ENCODE data around the gene SEMA6B. TPM values are rescaled to one million over a fixed set of nuclear protein-coding genes. Genes with fewer than 3 reads are reported as not detected.

Gene SEMA6B
- total and polyA plus RNA-seq, 8 donors: 1.2 to 6.7 (median 2.0) TPM; not detected in 1

DNA sequence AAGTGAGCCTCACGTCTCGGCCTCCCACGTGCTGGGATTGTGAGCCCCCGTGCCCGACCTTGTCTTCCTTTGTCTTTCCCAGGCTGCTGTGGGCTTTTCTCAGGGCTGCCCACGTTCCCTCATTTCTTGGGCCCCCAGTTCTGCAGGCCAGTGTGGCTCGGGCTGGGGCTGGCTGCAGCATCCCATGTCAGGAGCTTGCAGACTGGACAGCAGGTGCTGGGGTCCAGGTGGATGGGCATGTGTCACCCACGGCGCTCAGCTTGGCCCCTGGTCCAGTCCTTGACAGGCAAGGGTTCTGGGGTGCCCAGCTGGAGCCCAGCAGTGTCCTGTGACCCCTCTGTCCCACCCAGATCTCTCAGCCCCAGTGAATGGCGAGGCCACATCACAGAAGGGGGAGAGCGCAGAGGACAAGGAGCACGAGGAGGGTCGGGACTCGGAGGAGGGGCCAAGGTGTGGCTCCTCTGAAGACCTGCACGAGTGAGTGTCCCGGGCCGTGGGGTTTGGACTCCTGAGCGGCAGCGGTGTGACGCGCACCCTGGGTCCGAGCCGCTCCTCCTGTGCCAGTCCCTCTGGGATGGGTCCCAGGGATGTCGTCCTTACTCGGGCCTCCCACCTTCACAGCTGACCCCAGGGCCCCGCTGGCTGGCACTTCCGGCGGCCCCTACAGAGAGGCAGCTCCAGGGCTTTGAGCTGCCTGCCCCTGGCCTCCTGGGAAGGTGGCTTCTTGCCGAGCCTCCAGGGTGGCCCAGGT lies 58.5 kb downstream of the SEMA6B start:
- peaks cover 47 to 100% (median 100%) of the 10 kb centered on the region in 4 donors for H3K36me3 ChIP-seq
- DNase-seq: no peak
- H3K27ac ChIP-seq: no peak overlapping the region
- intact Hi-C loops (cut with DNase I; ENCODE audit: low total_unique reads): no loop called here
- TF ChIP-seq CTCF (IDR thresholded peaks at IDR 0.05) (no peak), POLR2A (IDR thresholded peaks at IDR 0.05) (no peak), POLR2AphosphoS5 (IDR thresholded peaks at IDR 0.05) (no peak), EP300 (IDR thresholded peaks at IDR 0.05) (no peak)
- H3K9me3 ChIP-seq: no peaks in the 10 kb centered on the region
- H3K27me3 ChIP-seq: no peaks in the 10 kb centered on the region
- WGBS, 5 donors: 90 to 94% (median 91%) methylated on average over 22 to 29 of the region's 29 CpGs
- H3K4me1 ChIP-seq: peaks cover 0 to 5% (median 0%) of the 10 kb centered on the region in 4 donors
- no peak overlapping the region for H3K4me3 ChIP-seq

DNA sequence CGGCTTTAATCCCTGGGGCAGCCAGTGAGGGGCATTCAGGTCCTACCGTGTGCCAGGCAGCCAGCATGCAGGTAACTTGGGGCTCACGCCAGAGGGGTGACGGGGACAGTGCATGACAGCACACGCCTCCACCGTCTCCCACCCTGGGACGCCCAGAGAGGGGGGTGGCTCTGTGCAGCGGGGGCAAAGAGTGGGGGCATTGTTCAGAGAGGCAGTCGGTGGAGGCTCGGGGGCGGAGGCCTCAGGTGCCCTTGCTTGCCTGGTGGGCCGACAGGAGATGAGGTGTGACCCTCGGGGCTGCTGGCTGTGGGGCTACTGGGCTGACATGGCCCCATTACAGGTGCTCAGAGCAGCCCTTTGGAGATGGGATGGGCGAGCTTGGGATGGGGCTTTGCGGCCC lies 59.6 kb downstream of the SEMA6B start:
- intact Hi-C loops (cut with DNase I; ENCODE audit: low total_unique reads): no loop called here
- peaks cover 51 to 100% (median 100%) of the 10 kb centered on the region in 4 donors for H3K36me3 ChIP-seq
- 90 to 94% (median 93%) methylated on average over 7 to 15 of the region's 15 CpGs for WGBS, 5 donors

GRCh38 chr19:4499318-4499717 lies 60.2 kb downstream of the SEMA6B start:
- H3K4me1 ChIP-seq: no peaks in the 10 kb centered on the region
- H3K4me3 ChIP-seq: no peak overlapping the region
- DNase-seq: no peak
- no peak for TF ChIP-seq POLR2AphosphoS5 (IDR thresholded peaks at IDR 0.05)
- TF ChIP-seq CTCF (IDR thresholded peaks at IDR 0.05): no peak
- TF ChIP-seq EP300 (IDR thresholded peaks at IDR 0.05): no peak
- TF ChIP-seq POLR2A (IDR thresholded peaks at IDR 0.05): no peak
- no peak overlapping the region for H3K27ac ChIP-seq
- WGBS, 5 donors: 93 to 95% (median 95%) methylated on average over 22 to 23 of the region's 23 CpGs
- H3K36me3 ChIP-seq: peaks cover 56 to 100% (median 100%) of the 10 kb centered on the region in 4 donors
- intact Hi-C loops (cut with DNase I; ENCODE audit: low total_unique reads): no loop called here
- H3K9me3 ChIP-seq: no peaks in the 10 kb centered on the region
- H3K27me3 ChIP-seq: no peaks in the 10 kb centered on the region

More for the DNA sequence above, 59.6 kb downstream of the SEMA6B start:
- H3K27ac ChIP-seq: no peak overlapping the region
- H3K4me3 ChIP-seq: no peak overlapping the region
- H3K9me3 ChIP-seq: no peaks in the 10 kb centered on the region
- no peaks in the 10 kb centered on the region for H3K27me3 ChIP-seq
- no peak for TF ChIP-seq EP300 (IDR thresholded peaks at IDR 0.05)
- no peak for TF ChIP-seq CTCF (IDR thresholded peaks at IDR 0.05)
- TF ChIP-seq POLR2AphosphoS5 (IDR thresholded peaks at IDR 0.05): no peak
- no peak for TF ChIP-seq POLR2A (IDR thresholded peaks at IDR 0.05)
- no peak for DNase-seq
- peaks cover 0 to 5% (median 0%) of the 10 kb centered on the region in 4 donors for H3K4me1 ChIP-seq

GRCh38 chr19:4498694-4499093 lies 60.8 kb downstream of the SEMA6B start:
- Histone ChIP-seq H3K4me1 (no peaks in the 10 kb centered on the region), H3K4me3 (no peak overlapping the region), H3K27me3 (no peaks in the 10 kb centered on the region), H3K27ac (no peak overlapping the region), H3K9me3 (no peaks in the 10 kb centered on the region), H3K36me3 (peaks cover 58 to 100% (median 100%) of the 10 kb centered on the region in 4 donors)
- no peak for TF ChIP-seq POLR2A (IDR thresholded peaks at IDR 0.05)
- no peak for TF ChIP-seq CTCF (IDR thresholded peaks at IDR 0.05)
- TF ChIP-seq POLR2AphosphoS5 (IDR thresholded peaks at IDR 0.05): no peak
- TF ChIP-seq EP300 (IDR thresholded peaks at IDR 0.05): no peak
- intact Hi-C loops (cut with DNase I; ENCODE audit: low total_unique reads): no loop called here
- no peak for DNase-seq
- 94 to 98% (median 97%) methylated on average over 7 to 12 of the region's 12 CpGs for WGBS, 5 donors

Measured in stomach (tissue), 9 donors.